Endodermal cell (in vitro differentiated cells): ENCODE data around the gene MICALL2. TPM values are rescaled to one million over a fixed set of nuclear protein-coding genes. Genes with fewer than 3 reads are reported as not detected.

Source experiments
- DNase-seq: peaks from one replicate; pipeline ENCODE4 v3.0.0-alpha.2; 2017
- H3K27ac ChIP-seq: 2 replicates; pipeline ENCODE4 v1.5.1; 2013; ENCODE audit warnings: mild to moderate bottlenecking, low read depth, low read length, moderate library complexity
- H3K27me3 ChIP-seq: 2 replicates; pipeline ENCODE4 v1.6.1; 2013; ENCODE audit warnings: mild to moderate bottlenecking, low read length, moderate library complexity; ENCODE audit not compliant: insufficient read depth, control insufficient read depth, poor library complexity, severe bottlenecking
- H3K36me3 ChIP-seq: 2 replicates; pipeline ENCODE4 v1.7.0; 2013; ENCODE audit warnings: mild to moderate bottlenecking, low read length, moderate library complexity; ENCODE audit not compliant: control insufficient read depth, insufficient read depth
- H3K4me1 ChIP-seq: one replicate; pipeline ENCODE4 v1.7.0; 2013; ENCODE audit warnings: low read length; ENCODE audit not compliant: control insufficient read depth, insufficient read depth
- H3K4me3 ChIP-seq: 2 replicates; pipeline ENCODE4 v1.5.1; 2013; ENCODE audit warnings: mild to moderate bottlenecking, low read length, moderate library complexity
- H3K9ac ChIP-seq: 2 replicates; pipeline ENCODE4 v1.6.1; 2013; ENCODE audit warnings: mild to moderate bottlenecking, low read length, moderate library complexity; ENCODE audit not compliant: poor library complexity, severe bottlenecking; ENCODE audit errors: extremely low read depth
- H3K9me3 ChIP-seq: 2 replicates; pipeline ENCODE4 v1.6.1; 2013; ENCODE audit warnings: mild to moderate bottlenecking, low read length, moderate library complexity; ENCODE audit not compliant: control insufficient read depth
- H3K27ac Mint-ChIP-seq: 2 replicates; pipeline ENCODE4 v1.8.0; 2020; ENCODE audit warnings: mixed read lengths
- H3K27me3 Mint-ChIP-seq: 2 replicates; pipeline ENCODE4 v1.8.0; 2021; ENCODE audit warnings: mild to moderate bottlenecking, mixed read lengths; ENCODE audit not compliant: insufficient read depth
- H3K36me3 Mint-ChIP-seq: 2 replicates; pipeline ENCODE4 v1.8.0; 2020; ENCODE audit warnings: low read depth, mixed read lengths
- H3K4me1 Mint-ChIP-seq: 2 replicates; pipeline ENCODE4 v1.8.0; 2020; ENCODE audit warnings: mixed read lengths
- H3K4me3 Mint-ChIP-seq: 2 replicates; pipeline ENCODE4 v1.8.0; 2020; ENCODE audit warnings: mild to moderate bottlenecking, moderate library complexity, mixed read lengths
- H3K9me3 Mint-ChIP-seq: 2 replicates; pipeline ENCODE4 v1.8.0; 2020; ENCODE audit warnings: mild to moderate bottlenecking, mixed read lengths
- WGBS, 2 experiments: methylation state at CpG; one replicate each; pipeline versions ENCODE4 v1.1.5 to v1.1.7; 2013; ENCODE audit warnings: missing lambda C conversion rate in 2 of 2, mixed read lengths in 1 of 2; ENCODE audit not compliant: insufficient coverage in 1 of 2, insufficient read length in 1 of 2; 5-methylcytosine and 5-hydroxymethylcytosine counted together
- total RNA-seq, 2 donors: library from RNA; stranded (reverse); fragmentation: NEBNext Ultra II Directional in 1 of 2; extraction: Animal tissue kit (Norgen Biotek cat#: 25700) in 1 of 2; gene quantifications; 2 replicates in 1 of 2; 3 replicates in 1 of 2; pipeline ENCODE4 v1.2.1, GENCODE V29; 2021
- TF ChIP-seq, protein P1 (sequence below): fragments of 200-600 bp; sonication (generic); conservative IDR thresholded peaks from 2 replicates; pipeline ENCODE4 v1.5.0; 2021; ENCODE audit warnings: antibody characterized with exemption, mild to moderate bottlenecking

The MICALL2 gene
- total RNA-seq, 2 donors from 2014 or later = 19.4 to 24.8 TPM

DNA sequence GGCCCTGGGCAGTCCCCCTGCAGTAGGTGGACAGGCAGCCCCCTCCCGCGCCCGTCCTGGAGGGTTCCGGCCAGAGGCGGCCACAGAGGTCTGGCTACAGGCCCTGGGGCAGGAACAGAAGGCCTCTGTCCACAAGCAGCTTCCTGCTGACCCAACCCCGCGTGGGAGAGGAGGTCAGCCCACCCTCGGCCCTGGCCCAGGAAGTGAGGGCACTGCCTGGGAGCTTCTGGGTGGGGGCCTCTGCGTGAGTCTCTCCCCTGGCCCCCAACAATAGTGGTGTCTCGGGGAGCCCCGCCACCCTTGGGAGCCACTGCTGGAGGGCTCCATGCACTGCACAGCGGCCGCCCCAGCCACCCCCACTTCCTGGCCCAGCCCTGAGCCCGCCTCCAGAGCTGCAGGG lies 4.7 kb downstream of the MICALL2 start:
- H3K4me1 Mint-ChIP-seq = peaks cover 3% of the 10 kb centered on the region
- peaks cover 2% of the 10 kb centered on the region for H3K27me3 Mint-ChIP-seq
- Histone ChIP-seq H3K9me3 (no peaks in the 10 kb centered on the region), H3K9ac (no peak overlapping the region), H3K27me3 (no peaks in the 10 kb centered on the region), H3K4me3 (no peak overlapping the region), H3K4me1 (no peaks in the 10 kb centered on the region), H3K27ac (peak overlapping the region; percentile 44), H3K36me3 (no peaks in the 10 kb centered on the region)
- TF ChIP-seq, protein P1, sequence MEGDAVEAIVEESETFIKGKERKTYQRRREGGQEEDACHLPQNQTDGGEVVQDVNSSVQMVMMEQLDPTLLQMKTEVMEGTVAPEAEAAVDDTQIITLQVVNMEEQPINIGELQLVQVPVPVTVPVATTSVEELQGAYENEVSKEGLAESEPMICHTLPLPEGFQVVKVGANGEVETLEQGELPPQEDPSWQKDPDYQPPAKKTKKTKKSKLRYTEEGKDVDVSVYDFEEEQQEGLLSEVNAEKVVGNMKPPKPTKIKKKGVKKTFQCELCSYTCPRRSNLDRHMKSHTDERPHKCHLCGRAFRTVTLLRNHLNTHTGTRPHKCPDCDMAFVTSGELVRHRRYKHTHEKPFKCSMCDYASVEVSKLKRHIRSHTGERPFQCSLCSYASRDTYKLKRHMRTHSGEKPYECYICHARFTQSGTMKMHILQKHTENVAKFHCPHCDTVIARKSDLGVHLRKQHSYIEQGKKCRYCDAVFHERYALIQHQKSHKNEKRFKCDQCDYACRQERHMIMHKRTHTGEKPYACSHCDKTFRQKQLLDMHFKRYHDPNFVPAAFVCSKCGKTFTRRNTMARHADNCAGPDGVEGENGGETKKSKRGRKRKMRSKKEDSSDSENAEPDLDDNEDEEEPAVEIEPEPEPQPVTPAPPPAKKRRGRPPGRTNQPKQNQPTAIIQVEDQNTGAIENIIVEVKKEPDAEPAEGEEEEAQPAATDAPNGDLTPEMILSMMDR = no peak
- no peaks in the 10 kb centered on the region for H3K36me3 Mint-ChIP-seq
- 79 to 90% methylated on average over 9 to 14 of the region's 14 CpGs for WGBS, 2 experiments
- no peak for DNase-seq
- H3K27ac Mint-ChIP-seq = no peak overlapping the region
- no peaks in the 10 kb centered on the region for H3K9me3 Mint-ChIP-seq
- H3K4me3 Mint-ChIP-seq = no peak overlapping the region

DNA sequence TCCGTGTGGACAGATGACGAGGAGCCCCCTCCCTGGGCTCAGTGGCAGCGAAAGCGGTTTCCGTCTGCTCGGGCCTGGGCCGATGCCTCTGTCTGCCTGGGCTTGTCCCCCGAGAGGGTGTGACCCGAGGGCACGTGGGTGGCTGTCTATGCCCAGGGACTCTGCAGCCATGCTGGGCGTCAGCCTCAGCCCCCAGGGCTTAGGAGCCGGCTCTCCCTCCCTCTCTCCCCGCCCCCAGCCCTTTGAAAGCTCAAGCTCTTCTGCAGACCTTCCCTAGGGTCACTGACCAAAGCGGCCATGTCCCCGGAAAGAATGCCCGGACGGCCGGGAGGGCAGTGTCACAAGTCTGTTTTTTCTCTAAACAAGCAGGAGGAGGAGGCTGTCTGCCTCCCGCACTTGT lies 7.1 kb downstream of the MICALL2 start:
- Mint-ChIP-seq H3K4me1 (no peaks in the 10 kb centered on the region), H3K27ac (peak overlapping the region; percentile 52), H3K9me3 (no peaks in the 10 kb centered on the region), H3K36me3 (no peaks in the 10 kb centered on the region), H3K27me3 (no peaks in the 10 kb centered on the region), H3K4me3 (no peak overlapping the region)
- 80 to 86% methylated on average over 18 to 19 of the region's 19 CpGs for WGBS, 2 experiments
- H3K27ac ChIP-seq = peak overlapping the region; percentile 44
- no peak overlapping the region for H3K4me3 ChIP-seq
- no peak for DNase-seq
- no peaks in the 10 kb centered on the region for H3K27me3 ChIP-seq
- no peaks in the 10 kb centered on the region for H3K36me3 ChIP-seq
- no peaks in the 10 kb centered on the region for H3K4me1 ChIP-seq
- H3K9ac ChIP-seq = no peak overlapping the region
- TF ChIP-seq, protein P1 = no peak
- no peaks in the 10 kb centered on the region for H3K9me3 ChIP-seq

DNA sequence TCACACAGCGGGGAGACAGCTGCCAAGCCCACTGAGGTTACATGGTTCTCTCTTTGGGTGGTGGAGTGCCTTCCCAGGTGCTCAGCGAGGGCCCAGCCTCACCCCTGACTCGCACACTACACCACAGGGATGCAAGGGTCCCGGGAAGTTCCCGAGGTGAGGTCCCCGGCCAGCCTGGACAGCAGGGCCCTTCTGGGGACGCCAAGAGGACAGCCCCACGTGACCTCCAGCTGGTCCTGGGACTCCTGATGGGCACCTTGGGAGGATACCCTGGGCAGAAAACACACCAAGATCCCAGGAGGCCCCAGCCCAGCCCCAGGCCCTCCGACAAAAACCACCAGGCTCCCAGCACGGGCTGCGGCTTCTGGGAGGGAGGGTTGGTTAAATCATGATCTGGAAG lies 8.3 kb downstream of the MICALL2 start:
- DNase-seq = no peak
- no peak overlapping the region for H3K27ac Mint-ChIP-seq
- H3K27me3 ChIP-seq = no peaks in the 10 kb centered on the region
- H3K4me1 ChIP-seq = no peaks in the 10 kb centered on the region
- H3K9ac ChIP-seq = no peak overlapping the region
- H3K27ac ChIP-seq = no peak overlapping the region
- no peak overlapping the region for H3K4me3 ChIP-seq
- H3K4me3 Mint-ChIP-seq = no peak overlapping the region
- WGBS, 2 experiments = 88 to 89% methylated on average over 5 to 11 of the region's 11 CpGs
- H3K27me3 Mint-ChIP-seq = no peaks in the 10 kb centered on the region
- no peaks in the 10 kb centered on the region for H3K36me3 ChIP-seq
- TF ChIP-seq, protein P1 = no peak
- H3K4me1 Mint-ChIP-seq = no peaks in the 10 kb centered on the region
- no peaks in the 10 kb centered on the region for H3K36me3 Mint-ChIP-seq
- no peaks in the 10 kb centered on the region for H3K9me3 ChIP-seq
- H3K9me3 Mint-ChIP-seq = no peaks in the 10 kb centered on the region
